HCT116 (cell line): ENCODE measurements around the gene ZC3HAV1. TPM values are rescaled to one million over a fixed set of nuclear protein-coding genes. Genes with fewer than 3 reads are reported as not detected.
A peak's percentile ranks its signal among the peaks of the same experiment; 100 is the strongest.

Source experiments
- ATAC-seq: fragments of 200-7000 bp; cut with Tn5 transposase; 2 replicates; pipeline ENCODE4 v1.9.1; 2020; ENCODE audit warnings: mild to moderate bottlenecking, moderate library complexity
- BruUV-seq: library from RNA; stranded (reverse); fragments of 400-500 nt; replicated peaks from 2 replicates; lab custom pipeline; 2021; lab: Mats Ljungman, UMichigan
- CTCF ChIA-PET: fragments of 300-600 bp; sonication (Branson Sonifier 250); formaldehyde crosslinking; loops from one replicate; lab custom pipeline; 2021; ENCODE audit warnings: antibody characterized with exemption; lab: Charles Lee
- POLR2A ChIA-PET: fragments of 300-600, 350-600 bp; sonication (Branson Sonifier 250); formaldehyde crosslinking; loops from one replicate; lab custom pipeline; 2021; ENCODE audit warnings: antibody characterized with exemption; lab: Charles Lee
- RAD21 ChIA-PET, 2 experiments: fragments of 300-600 bp; sonication (Branson Sonifier 250); formaldehyde crosslinking; loops; one replicate each; lab custom pipeline; 2023; ENCODE audit warnings: low total read pairs in 2 of 2; ENCODE audit not compliant: uncharacterized antibody in 2 of 2, unreplicated experiment in 2 of 2, low non-redundant PET in 1 of 2; lab: Charles Lee
- DNase-seq: peaks from one replicate; pipeline ENCODE4 v3.0.0-alpha.2; 2010; ENCODE audit warnings: low read depth, low spot score
- H2AFZ ChIP-seq: fragments of 200-600 bp; shearing (Covaris generic), sonication (generic); 2 replicates; pipeline ENCODE4 v1.6.1; 2017; ENCODE audit warnings: low read depth, mixed run types, mixed read lengths, antibody characterized with exemption, low read length; ENCODE audit not compliant: poor library complexity, severe bottlenecking
- H3K27ac ChIP-seq: 2 replicates; pipeline ENCODE4 v1.5.1; 2012; ENCODE audit warnings: low read depth, low read length
- H3K27me3 ChIP-seq: fragments of 200-600 bp; sonication (generic); 2 replicates; pipeline ENCODE4 v1.6.1; 2016; ENCODE audit warnings: mixed run types, low read length, mixed read lengths; ENCODE audit not compliant: insufficient read depth
- H3K36me3 ChIP-seq, 2 experiments: fragments of 200-500 bp in 1 of 2; fragments of 200-600 bp in 1 of 2; sonication (Bioruptor generic) in 1 of 2; sonication (generic) in 1 of 2; 2 replicates each; pipeline versions ENCODE4 v1.5.1 to v1.6.1; 2014 to 2016; ENCODE audit warnings: low read length in 2 of 2, inconsistent platforms in 1 of 2, mixed read lengths in 1 of 2, mixed run types in 1 of 2; ENCODE audit not compliant: insufficient read depth in 2 of 2, control insufficient read depth in 1 of 2
- H3K4me1 ChIP-seq, 2 experiments: fragments of 200-600 bp in 1 of 2; sonication (generic) in 1 of 2; 2 replicates each; pipeline versions ENCODE4 v1.5.1 to v1.6.1; 2012 to 2017; ENCODE audit warnings: low read length in 2 of 2, inconsistent platforms in 1 of 2, mild to moderate bottlenecking in 1 of 2, mixed read lengths in 1 of 2, mixed run types in 1 of 2, moderate library complexity in 1 of 2; ENCODE audit not compliant: insufficient read depth in 2 of 2, control insufficient read depth in 1 of 2
- H3K4me2 ChIP-seq: fragments of 200-600 bp; sonication (generic); 2 replicates; pipeline ENCODE4 v1.6.1; 2017; ENCODE audit warnings: mixed run types, low read length, mixed read lengths
- H3K4me3 ChIP-seq, 2 experiments: fragments of 200-600 bp in 1 of 2; sonication (generic) in 1 of 2; replicated peaks in 1 of 2; 2 replicates each; pipeline ENCODE4 v1.5.1; 2011 to 2016; ENCODE audit warnings: low read length in 2 of 2, control low read depth in 1 of 2, low read depth in 1 of 2, mild to moderate bottlenecking in 1 of 2, mixed read lengths in 1 of 2, mixed run types in 1 of 2
- H3K79me2 ChIP-seq: fragments of 200-600 bp; sonication (generic); 2 replicates; pipeline ENCODE4 v1.6.1; 2017; ENCODE audit warnings: mild to moderate bottlenecking, mixed run types, low read length, moderate library complexity, mixed read lengths; ENCODE audit not compliant: insufficient read depth
- H3K9ac ChIP-seq: fragments of 200-600 bp; sonication (generic); 2 replicates; pipeline ENCODE4 v1.6.1; 2016; ENCODE audit warnings: low read length, mixed read lengths
- H3K9me2 ChIP-seq: fragments of 200-600 bp; sonication (generic), shearing (Covaris generic); 2 replicates; pipeline ENCODE4 v1.6.1; 2017; ENCODE audit warnings: mixed run types, mild to moderate bottlenecking, moderate library complexity; ENCODE audit not compliant: insufficient read depth
- H3K9me3 ChIP-seq, 2 experiments: fragments of 200-500 bp in 1 of 2; fragments of 200-600 bp in 1 of 2; sonication (Bioruptor generic) in 1 of 2; sonication (generic) in 1 of 2; 2 replicates each; pipeline ENCODE4 v1.6.1; 2014 to 2017; ENCODE audit warnings: low read length in 2 of 2, mixed read lengths in 2 of 2, inconsistent platforms in 1 of 2, low read depth in 1 of 2, mild to moderate bottlenecking in 1 of 2, mixed run types in 1 of 2, moderate library complexity in 1 of 2; ENCODE audit not compliant: control insufficient read depth in 1 of 2, insufficient read depth in 1 of 2
- H4K20me1 ChIP-seq: fragments of 200-600 bp; sonication (generic), shearing (Covaris generic); 2 replicates; pipeline ENCODE4 v1.6.1; 2017; ENCODE audit warnings: mixed run types, mild to moderate bottlenecking, moderate library complexity; ENCODE audit not compliant: insufficient read depth
- CBX3 ChIP-seq: IDR thresholded peaks from 2 replicates; pipeline ENCODE4 v1.6.1; 2012; ENCODE audit warnings: low read depth
- CEBPB ChIP-seq: IDR thresholded peaks from 2 replicates; pipeline ENCODE4 v1.6.1; 2012; ENCODE audit warnings: low read depth
- EZH2phosphoT487 ChIP-seq: fragments of 200-600 bp; IDR thresholded peaks from 2 replicates; pipeline ENCODE4 v1.6.1; 2018; ENCODE audit warnings: antibody characterized with exemption, borderline replicate concordance
- FOSL1 ChIP-seq: IDR thresholded peaks from 2 replicates; pipeline ENCODE4 v1.6.1; 2012; ENCODE audit warnings: low read depth
- JUND ChIP-seq: IDR thresholded peaks from 2 replicates; pipeline ENCODE4 v1.6.1; 2012
- RAD21 ChIP-seq: IDR thresholded peaks from 2 replicates; pipeline ENCODE4 v1.6.1; 2012; ENCODE audit warnings: low read depth, mild to moderate bottlenecking
- SIN3A ChIP-seq: IDR thresholded peaks from 2 replicates; pipeline ENCODE4 v1.6.1; 2012; ENCODE audit warnings: low read depth
- SP1 ChIP-seq: IDR thresholded peaks from 2 replicates; pipeline ENCODE4 v1.6.1; 2012; ENCODE audit warnings: low read depth
- ZFX ChIP-seq: fragments of 450-650 bp; IDR thresholded peaks from 2 replicates; pipeline ENCODE4 v1.6.1; 2017
- intact Hi-C: fragments of 100-400 bp; cut with micrococcal nuclease; formaldehyde crosslinking; loops from 2 replicates; pipeline ENCODE4 v1.10.0; 2022
- total RNA-seq: library from RNA; stranded (reverse); gene quantifications from one replicate; pipeline ENCODE4 v1.2.1, GENCODE V29; 2021; ENCODE audit not compliant: unreplicated experiment

The ZC3HAV1 gene
- total RNA-seq, 1 experiment from 2014 or later = 23.7 TPM

GRCh38 chr7:139034336-139034735 is 75.2 kb downstream of the ZC3HAV1 start:
- POLR2A ChIA-PET = no interaction called here

DNA sequence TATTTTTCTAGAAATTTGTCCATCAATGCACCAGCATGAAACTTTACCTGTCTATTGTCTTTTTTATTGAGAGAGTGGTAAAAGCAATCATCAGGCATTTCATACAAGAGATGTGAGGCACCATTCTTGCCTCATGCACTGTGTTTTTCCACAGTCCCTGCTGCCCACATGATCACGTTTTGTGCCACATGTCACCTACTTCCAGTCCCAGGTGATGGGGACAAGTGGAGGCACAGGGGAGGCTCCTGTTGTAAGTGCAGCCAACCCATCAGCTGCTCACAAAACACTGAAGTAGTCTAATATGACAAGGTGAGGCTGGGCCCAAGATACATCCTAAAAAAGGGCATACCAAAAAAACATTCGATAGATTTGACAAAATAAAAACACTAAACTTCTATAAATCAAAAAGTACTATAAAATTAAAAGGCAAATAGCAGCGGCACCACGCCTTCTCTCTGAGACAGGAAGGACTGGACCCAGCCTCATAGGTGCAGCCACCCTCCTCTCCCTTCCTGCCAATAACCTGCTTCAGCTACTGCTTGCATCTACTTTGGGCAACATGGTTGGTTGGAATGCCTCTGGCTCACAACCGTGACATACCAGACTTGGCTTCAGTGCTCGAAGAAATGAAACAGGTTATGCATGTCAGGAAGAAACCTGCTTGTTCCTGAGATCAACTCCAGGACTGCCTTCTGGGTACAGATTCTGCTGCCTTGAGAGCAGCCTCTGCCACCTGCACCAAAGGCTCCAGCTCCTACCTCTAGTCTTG is 76.0 kb downstream of the ZC3HAV1 start:
- no peak for TF ChIP-seq ZFX
- TF ChIP-seq JUND = no peak
- no peak for TF ChIP-seq SIN3A
- no peak for TF ChIP-seq SP1
- no peak for TF ChIP-seq CBX3
- TF ChIP-seq RAD21 = no peak
- TF ChIP-seq FOSL1 = no peak
- TF ChIP-seq CEBPB = no peak
- TF ChIP-seq, all 23 proteins: peak for 0
- intact Hi-C loops = no loop called here
- CTCF ChIA-PET = no interaction called here
- Histone ChIP-seq H4K20me1 (no peaks in the 10 kb centered on the region), H3K27me3 (no peaks in the 10 kb centered on the region), H3K27ac (no peak overlapping the region), H3K9ac (no peak overlapping the region), H3K36me3 (peaks cover 12 to 43% of the 10 kb centered on the region in 2 experiments), H3K9me2 (no peaks in the 10 kb centered on the region), H3K4me1 (peaks cover 13 to 23% of the 10 kb centered on the region in 2 experiments), H2AFZ (no peak overlapping the region), H3K4me3 (no peak overlapping the region), H3K9me3 (no peaks in the 10 kb centered on the region), H3K79me2 (peaks cover 45% of the 10 kb centered on the region), H3K4me2 (no peak overlapping the region)
- ATAC-seq (no peak), DNase-seq (no peak)
- BruUV-seq = no TSS peak
- RAD21 ChIA-PET = no interaction called here
- POLR2A ChIA-PET = no interaction called here

More at GRCh38 chr7:139034336-139034735, 75.2 kb downstream of the ZC3HAV1 start:
- Histone ChIP-seq H3K79me2 (peaks cover 45% of the 10 kb centered on the region), H3K4me2 (peak overlapping the region; percentile 98), H3K9me3 (no peaks in the 10 kb centered on the region), H4K20me1 (no peaks in the 10 kb centered on the region), H3K36me3 (peaks cover 9 to 36% of the 10 kb centered on the region in 2 experiments), H3K9me2 (no peaks in the 10 kb centered on the region), H3K4me1 (peaks cover 13 to 23% of the 10 kb centered on the region in 2 experiments), H3K27ac (peak overlapping the region; percentile 94), H3K27me3 (no peaks in the 10 kb centered on the region), H3K9ac (peak overlapping the region; percentile 96), H3K4me3 (peak overlapping the region; percentile 69 to 90), H2AFZ (no peak overlapping the region)
- ChIA-PET RAD21 (no interaction called here), CTCF (interaction anchor here (1.3 kb wide), 1 partner anchor 41 kb away, joined by 4 read pairs; no protein-coding TSS in a partner anchor)
- TF ChIP-seq EZH2phosphoT487 = no peak
- peak; percentile 18; the same call in 1 of the 2 replicates for TF ChIP-seq FOSL1
- DNase-seq = no peak
- BruUV-seq = no TSS peak
- intact Hi-C loops = no loop called here
- no peak for ATAC-seq
